Measurements from ENCODE around the gene CYTH1. TPM values are rescaled to one million over a fixed set of nuclear protein-coding genes. Genes with fewer than 3 reads are reported as not detected.

Gene CYTH1
- total RNA-seq, 1 experiment from 2014 or later: 18.9 TPM

DNA sequence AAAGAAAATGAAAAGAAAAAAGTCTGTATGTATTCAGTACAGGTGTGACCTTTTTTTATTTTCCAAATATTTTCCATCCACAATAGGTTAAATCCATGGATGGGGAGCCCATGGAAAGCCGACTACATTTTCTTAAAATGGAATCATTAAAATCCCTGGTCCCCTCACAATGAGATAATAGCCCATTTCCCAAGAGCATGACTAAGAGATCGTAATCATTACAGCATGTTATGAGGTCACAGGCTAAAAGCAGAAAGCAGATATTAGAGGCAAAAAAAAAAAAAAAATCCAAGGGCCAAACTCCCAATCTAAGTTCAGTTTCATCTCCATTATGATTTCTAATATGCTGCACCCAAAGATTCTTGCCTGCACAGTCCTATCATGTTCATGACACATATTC, 44.7 kb downstream of the CYTH1 start:
- H3K9me3 ChIP-seq (replicated peaks): no peaks in the 10 kb centered on the region
- peaks cover 25% of the 10 kb centered on the region for H3K4me1 ChIP-seq (replicated peaks)
- H3K36me3 ChIP-seq: no peaks in the 10 kb centered on the region
- H3K4me3 ChIP-seq: no peak overlapping the region
- no peak overlapping the region for H3K27ac ChIP-seq
- no peaks in the 10 kb centered on the region for H3K27me3 ChIP-seq (replicated peaks)
- DNase-seq (ENCODE audit: low read depth in 1 of 2, low spot score in 2 of 2): peak in 1 of 2 experiments; percentile 41

DNA sequence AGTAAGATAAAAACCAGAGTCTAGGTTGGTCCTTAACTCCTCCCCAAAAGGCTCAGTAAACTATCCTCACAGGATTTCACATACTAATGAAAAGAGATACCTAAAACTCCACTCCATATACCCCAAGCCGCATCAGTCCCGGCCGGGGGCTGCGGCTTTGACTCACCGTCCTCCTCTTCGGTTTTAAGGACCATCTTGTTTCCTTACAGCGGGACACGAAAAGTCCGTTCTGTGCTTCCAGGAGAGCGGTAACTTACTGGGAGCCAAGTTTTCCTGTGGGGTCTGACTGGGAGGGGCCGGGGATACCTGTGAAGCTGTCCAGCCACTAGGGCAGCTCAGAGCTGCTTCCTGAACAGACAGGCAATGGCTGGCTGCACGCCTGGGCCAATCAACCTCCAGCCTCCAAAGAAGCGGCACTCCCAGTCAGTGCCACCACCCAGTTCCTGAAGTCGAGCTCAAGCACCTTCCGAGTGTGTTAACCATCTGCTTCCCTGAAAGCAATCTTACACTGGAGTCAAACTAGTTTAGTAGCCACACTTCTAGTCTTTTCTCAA, 45.5 kb downstream of the CYTH1 start:
- Histone ChIP-seq H3K9me3 (replicated peaks) (no peaks in the 10 kb centered on the region), H3K4me1 (replicated peaks) (peaks cover 25% of the 10 kb centered on the region), H3K27ac (peak overlapping the region; percentile 7), H3K36me3 (no peaks in the 10 kb centered on the region), H3K27me3 (replicated peaks) (no peaks in the 10 kb centered on the region), H3K4me3 (no peak overlapping the region)
- no peak for DNase-seq (ENCODE audit: low read depth in 1 of 2, low spot score in 2 of 2)

DNA sequence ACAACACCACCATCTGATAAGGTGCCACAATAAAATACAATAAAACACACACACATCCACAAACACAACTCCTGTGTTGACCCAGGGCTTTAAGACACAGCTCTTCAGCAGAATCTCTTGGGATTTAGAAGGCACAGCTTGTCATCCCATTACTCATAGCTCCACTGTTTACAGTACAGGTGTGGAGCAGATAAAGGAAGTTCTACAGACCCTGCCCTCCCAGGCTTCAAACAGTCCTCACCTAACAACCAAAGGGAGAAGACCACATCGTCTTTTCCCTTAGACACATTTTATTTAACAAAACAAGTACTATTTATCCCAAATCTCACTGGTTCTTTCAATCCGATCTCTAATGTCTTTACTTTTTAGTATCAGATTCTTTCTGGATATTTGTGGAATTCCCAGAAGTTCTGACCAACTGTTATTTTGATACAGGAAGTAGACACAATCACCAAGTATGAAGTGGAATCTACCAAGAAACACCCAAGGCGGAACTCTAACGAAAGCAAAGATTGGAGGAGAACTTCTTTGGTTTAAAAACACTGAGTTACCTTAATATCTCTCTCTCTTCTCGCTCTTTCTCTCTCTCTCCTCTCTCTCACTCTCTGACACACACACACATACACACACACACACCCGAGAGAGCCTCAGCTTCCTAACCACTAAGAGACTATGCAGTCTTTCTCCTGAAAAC, 46.1 kb downstream of the CYTH1 start:
- Histone ChIP-seq H3K27ac (peak overlapping the region; percentile 7), H3K9me3 (replicated peaks) (no peaks in the 10 kb centered on the region), H3K4me1 (replicated peaks) (peaks cover 25% of the 10 kb centered on the region), H3K36me3 (no peaks in the 10 kb centered on the region), H3K27me3 (replicated peaks) (no peaks in the 10 kb centered on the region), H3K4me3 (no peak overlapping the region)
- DNase-seq (ENCODE audit: low read depth in 1 of 2, low spot score in 2 of 2): peak in 1 of 2 experiments; percentile 46

DNA sequence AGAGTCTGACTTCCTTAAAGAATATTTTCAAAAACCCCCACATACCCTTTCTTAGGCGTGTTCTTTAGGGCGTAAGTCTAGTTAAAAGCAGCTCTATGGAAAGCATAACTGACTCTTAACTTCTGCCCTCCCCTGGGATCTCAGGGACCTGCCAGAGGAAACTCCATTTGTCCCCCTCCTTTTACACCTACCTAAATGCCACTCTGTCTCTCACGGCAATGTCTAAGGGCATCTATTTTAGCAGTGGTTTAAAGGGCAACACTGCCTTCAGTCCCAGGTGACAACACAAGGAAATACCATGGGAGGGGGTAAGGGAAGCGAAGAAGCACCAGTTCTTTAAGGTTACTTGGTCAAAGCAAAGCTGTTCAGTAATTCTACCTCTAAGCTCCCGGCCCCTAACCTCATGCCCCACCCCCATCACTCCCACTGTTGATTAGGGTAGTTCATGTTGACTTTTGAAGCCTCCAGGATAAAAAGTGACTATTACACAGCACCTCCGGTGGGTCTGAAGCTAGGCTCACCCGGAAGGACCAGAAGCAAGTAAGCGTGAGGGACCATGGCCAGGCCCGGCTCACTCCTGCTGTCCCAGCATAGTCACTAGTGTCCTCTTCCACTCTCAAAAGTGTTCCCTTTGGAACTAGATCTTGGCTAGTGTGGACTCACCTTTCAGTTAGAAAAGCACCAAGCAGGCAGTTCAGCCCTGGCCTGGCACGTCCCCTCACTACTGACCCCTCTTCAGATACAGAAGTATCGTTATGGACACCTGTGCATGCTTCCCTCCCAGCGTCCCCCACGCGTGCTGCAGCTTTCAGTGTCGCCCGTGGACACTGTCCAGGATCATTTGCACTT, 47.1 kb downstream of the CYTH1 start:
- Histone ChIP-seq H3K4me1 (replicated peaks) (peaks cover 25% of the 10 kb centered on the region), H3K27me3 (replicated peaks) (no peaks in the 10 kb centered on the region), H3K4me3 (no peak overlapping the region)

DNA sequence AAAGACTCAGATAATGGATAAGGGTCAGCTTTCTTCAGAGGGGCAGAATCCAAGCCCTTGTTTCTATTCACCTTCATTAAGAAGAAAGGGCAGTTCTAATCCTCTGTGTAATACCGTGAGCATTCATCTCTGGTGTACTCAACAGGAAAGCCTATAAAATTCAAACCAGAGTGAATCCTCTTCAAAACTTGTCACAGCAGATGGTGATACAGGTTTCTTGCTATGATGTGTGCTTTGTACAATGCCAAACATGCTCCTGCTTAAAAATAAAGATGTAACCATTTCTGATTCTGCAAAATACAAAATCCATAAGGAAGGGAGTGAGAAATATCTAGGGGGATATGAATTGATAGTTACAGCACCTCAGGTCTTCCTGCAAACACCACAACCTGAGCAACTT, 49.7 kb downstream of the CYTH1 start:
- Histone ChIP-seq H3K27me3 (replicated peaks) (no peaks in the 10 kb centered on the region), H3K4me3 (no peak overlapping the region), H3K4me1 (replicated peaks) (peaks cover 23% of the 10 kb centered on the region), H3K9me3 (replicated peaks) (no peaks in the 10 kb centered on the region), H3K27ac (no peak overlapping the region), H3K36me3 (no peaks in the 10 kb centered on the region)
- no peak for DNase-seq (ENCODE audit: low read depth in 1 of 2, low spot score in 2 of 2)

More for the DNA sequence above, 47.1 kb downstream of the CYTH1 start:
- Histone ChIP-seq H3K9me3 (replicated peaks) (no peaks in the 10 kb centered on the region), H3K36me3 (no peaks in the 10 kb centered on the region), H3K27ac (no peak overlapping the region)
- no peak for DNase-seq (ENCODE audit: low read depth in 1 of 2, low spot score in 2 of 2)

DNA sequence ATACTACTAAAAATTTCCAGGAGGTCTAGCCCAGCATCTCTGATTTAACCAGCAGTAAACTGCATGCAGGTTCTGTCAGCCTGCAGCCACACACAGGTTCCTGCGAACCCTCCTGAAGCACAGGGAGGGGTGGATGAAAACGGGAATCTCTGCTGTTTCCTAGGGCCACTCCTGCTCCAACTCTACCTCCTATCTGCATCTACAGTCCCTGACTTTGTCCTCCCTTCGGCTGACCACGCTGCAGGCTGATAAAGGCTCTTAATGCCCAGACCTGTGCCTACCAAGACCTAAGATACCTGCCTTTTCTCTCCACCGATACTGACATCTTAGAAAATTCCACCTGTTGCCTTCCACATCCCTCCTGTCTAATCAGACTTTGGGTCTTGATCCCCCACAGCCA, 50.2 kb downstream of the CYTH1 start:
- DNase-seq (ENCODE audit: low read depth in 1 of 2, low spot score in 2 of 2): no peak
- H3K36me3 ChIP-seq: no peaks in the 10 kb centered on the region
- peaks cover 19% of the 10 kb centered on the region for H3K4me1 ChIP-seq (replicated peaks)
- no peak overlapping the region for H3K4me3 ChIP-seq
- H3K27me3 ChIP-seq (replicated peaks): no peaks in the 10 kb centered on the region
- no peaks in the 10 kb centered on the region for H3K9me3 ChIP-seq (replicated peaks)
- H3K27ac ChIP-seq: no peak overlapping the region

DNA sequence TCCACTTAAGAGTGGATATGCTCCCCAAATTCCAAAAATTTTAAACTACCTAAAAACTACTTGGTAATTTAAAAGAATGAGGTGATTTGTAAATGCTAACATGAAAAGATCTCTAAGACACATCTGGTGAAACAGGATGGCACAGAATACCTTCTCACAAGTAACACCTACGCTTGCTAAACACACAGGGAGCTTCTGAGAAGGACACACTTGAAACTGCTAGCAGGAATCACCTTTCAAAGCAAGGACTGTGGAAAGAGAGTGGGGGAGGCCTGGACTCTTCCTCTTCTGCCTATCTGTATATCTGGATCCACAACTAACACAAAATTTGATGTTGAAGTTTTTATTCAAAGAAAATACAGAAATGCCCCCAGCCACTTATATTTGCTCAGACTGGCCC, 52.4 kb downstream of the CYTH1 start:
- H3K4me3 ChIP-seq: no peak overlapping the region
- peaks cover 11% of the 10 kb centered on the region for H3K4me1 ChIP-seq (replicated peaks)
- H3K27ac ChIP-seq: no peak overlapping the region
- H3K27me3 ChIP-seq (replicated peaks): no peaks in the 10 kb centered on the region
- H3K9me3 ChIP-seq (replicated peaks): no peaks in the 10 kb centered on the region
- no peaks in the 10 kb centered on the region for H3K36me3 ChIP-seq
- no peak for DNase-seq (ENCODE audit: low read depth in 1 of 2, low spot score in 2 of 2)

DNA sequence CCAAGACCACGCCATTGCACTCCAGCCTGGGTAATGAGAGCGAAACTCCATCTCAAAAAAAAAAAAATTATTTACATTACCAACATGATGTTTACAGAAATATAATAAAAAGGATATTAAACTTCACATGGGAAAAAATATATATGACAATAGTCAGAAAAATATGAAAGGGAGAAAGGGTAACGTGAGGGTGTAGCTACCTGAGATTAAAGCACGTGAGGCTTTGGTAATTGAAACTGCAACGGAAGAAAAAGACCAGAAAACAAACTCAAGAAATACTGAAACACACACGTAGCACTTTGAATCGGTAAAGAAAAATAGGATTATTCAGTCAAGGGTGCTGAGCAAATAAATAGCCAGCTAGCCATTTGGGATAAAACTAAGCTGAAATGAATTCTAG, 53.6 kb downstream of the CYTH1 start:
- Histone ChIP-seq H3K27ac (no peak overlapping the region), H3K4me3 (no peak overlapping the region), H3K9me3 (replicated peaks) (no peaks in the 10 kb centered on the region), H3K27me3 (replicated peaks) (no peaks in the 10 kb centered on the region), H3K4me1 (replicated peaks) (peaks cover 22% of the 10 kb centered on the region), H3K36me3 (no peaks in the 10 kb centered on the region)
- DNase-seq (ENCODE audit: low read depth in 1 of 2, low spot score in 2 of 2): no peak

DNA sequence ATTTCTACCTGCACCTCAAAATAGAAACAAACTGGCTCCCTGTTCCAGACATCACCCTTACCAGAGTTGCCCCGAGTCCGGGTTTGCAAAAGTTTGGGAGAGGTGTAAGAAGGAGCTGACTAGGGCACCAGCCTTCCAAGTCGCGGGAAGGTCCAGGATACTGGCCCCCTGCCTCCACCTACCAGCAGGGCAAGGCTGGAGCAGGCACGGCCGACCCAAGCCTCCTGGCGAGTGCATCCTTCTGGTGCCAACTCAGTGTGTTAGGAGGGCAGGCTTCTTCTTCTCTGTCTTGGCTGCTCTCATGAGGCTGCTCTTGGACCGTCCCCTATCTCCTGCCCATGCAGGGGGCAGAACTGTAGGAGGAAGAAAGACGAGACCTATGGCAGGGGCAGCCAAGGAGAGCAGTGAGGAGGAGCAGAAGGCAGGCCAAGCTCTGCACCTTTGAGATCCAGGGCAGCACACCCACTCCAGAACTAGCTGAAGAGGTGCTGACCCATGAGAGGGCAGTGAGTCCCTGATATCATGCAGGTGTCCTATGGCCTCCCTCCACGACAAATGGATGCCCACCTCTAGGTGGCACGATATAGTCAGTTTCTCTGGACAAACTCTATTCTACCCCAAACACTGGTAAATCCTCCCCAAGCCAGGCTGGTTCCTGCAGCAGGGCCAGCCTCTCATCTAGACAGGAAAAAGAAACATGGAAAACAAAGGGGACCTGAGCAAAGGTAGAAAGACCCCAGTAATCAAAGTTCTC, 54.4 kb downstream of the CYTH1 start:
- H3K9me3 ChIP-seq (replicated peaks): no peaks in the 10 kb centered on the region
- no peaks in the 10 kb centered on the region for H3K27me3 ChIP-seq (replicated peaks)
- DNase-seq (ENCODE audit: low read depth in 1 of 2, low spot score in 2 of 2): no peak
- H3K4me1 ChIP-seq (replicated peaks): peaks cover 25% of the 10 kb centered on the region
- no peak overlapping the region for H3K4me3 ChIP-seq
- H3K27ac ChIP-seq: no peak overlapping the region
- H3K36me3 ChIP-seq: no peaks in the 10 kb centered on the region

DNA sequence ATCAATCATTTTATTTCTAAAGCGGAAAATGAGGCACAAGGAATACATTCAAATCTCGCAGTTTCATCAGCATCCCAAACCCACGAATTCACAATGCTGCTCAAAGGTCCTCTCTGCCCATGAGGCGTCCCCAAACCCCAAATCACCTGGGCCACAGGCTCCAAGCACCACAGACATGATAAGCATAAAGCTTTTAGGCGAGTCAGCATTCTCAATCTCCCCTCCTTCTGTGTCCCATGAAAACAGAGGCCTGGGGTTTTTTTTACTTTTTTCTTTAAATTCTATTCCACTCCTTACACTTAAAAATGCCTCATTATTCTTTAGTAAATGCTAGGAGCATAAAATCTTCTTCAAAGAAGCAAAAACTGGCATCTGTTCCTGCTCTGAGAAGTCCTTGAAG, 55.0 kb downstream of the CYTH1 start:
- peaks cover 28% of the 10 kb centered on the region for H3K4me1 ChIP-seq (replicated peaks)
- DNase-seq (ENCODE audit: low read depth in 1 of 2, low spot score in 2 of 2): no peak
- no peak overlapping the region for H3K4me3 ChIP-seq
- no peaks in the 10 kb centered on the region for H3K9me3 ChIP-seq (replicated peaks)
- H3K36me3 ChIP-seq: no peaks in the 10 kb centered on the region
- H3K27me3 ChIP-seq (replicated peaks): no peaks in the 10 kb centered on the region
- H3K27ac ChIP-seq: no peak overlapping the region

DNA sequence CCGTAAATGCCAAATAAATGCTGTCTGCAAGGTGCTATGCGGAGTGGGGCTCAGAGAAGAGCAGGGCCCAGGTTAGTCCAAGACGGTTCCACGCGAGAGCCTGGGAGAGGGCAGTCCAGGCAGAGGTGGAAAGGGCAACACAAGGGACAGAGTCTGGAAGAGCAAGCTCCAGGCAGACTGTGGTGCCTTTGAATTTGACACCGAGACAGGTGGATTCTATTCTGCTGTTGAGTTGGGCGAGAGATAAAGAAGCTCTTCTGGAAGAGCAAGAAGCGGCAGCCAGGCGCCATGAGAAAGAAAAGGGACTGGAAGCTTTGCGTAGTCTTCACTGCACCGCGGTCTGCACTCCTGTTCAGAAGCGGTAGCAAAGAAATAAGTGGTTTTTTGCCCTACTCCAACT, 55.6 kb downstream of the CYTH1 start:
- no peak overlapping the region for H3K27ac ChIP-seq
- no peak for DNase-seq (ENCODE audit: low read depth in 1 of 2, low spot score in 2 of 2)
- H3K4me3 ChIP-seq: no peak overlapping the region
- peaks cover 28% of the 10 kb centered on the region for H3K4me1 ChIP-seq (replicated peaks)
- H3K27me3 ChIP-seq (replicated peaks): no peaks in the 10 kb centered on the region
- no peaks in the 10 kb centered on the region for H3K36me3 ChIP-seq
- no peaks in the 10 kb centered on the region for H3K9me3 ChIP-seq (replicated peaks)

DNA sequence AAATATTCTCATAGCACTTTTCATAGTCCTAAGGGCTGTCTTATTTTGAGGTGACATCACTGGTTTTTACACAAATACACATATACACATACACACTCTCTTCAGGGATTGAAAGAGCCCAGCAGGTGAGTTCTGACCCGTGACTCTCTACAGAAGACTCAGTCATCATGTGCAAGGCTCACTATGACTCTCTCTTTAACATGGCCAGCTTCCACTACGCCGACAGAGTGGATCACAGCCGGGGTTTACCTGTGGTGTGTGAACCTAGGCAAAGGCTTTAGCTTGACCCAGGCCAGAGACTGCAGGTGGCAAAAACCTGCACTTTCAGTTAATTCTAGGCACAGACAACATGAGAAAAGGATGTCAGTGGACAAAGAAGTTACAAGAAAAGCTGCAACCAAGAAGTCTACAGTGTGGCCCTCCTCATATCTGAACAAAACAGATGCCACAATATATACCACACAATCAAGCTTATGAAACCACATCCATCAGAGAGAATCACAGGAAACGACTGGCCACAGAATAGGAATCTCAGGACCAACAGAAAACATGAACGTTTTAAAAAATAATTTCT, 56.5 kb downstream of the CYTH1 start:
- no peak for DNase-seq (ENCODE audit: low read depth in 1 of 2, low spot score in 2 of 2)
- Histone ChIP-seq H3K4me1 (replicated peaks) (peaks cover 28% of the 10 kb centered on the region), H3K9me3 (replicated peaks) (no peaks in the 10 kb centered on the region), H3K27me3 (replicated peaks) (no peaks in the 10 kb centered on the region), H3K27ac (no peak overlapping the region), H3K36me3 (no peaks in the 10 kb centered on the region), H3K4me3 (no peak overlapping the region)

DNA sequence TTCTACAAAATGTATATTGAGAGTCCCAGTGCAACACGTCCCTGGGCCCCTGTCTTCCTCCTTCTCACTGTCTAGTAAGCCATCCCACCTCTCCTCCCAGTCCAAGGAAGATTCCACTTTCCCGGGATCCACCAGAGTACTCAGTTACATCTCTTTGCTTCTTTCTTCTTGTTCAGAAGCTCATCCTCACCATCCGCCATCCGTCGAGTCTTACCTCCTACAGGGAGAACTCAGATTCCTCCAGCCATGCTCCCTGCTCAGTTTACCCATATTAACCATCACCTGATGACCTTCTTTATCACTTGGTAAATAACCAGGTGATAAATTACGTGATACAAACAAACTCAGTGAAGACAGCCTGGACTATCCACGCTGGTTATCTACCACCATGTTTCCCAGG, 57.1 kb downstream of the CYTH1 start:
- H3K9me3 ChIP-seq (replicated peaks): no peaks in the 10 kb centered on the region
- no peak for DNase-seq (ENCODE audit: low read depth in 1 of 2, low spot score in 2 of 2)
- no peak overlapping the region for H3K27ac ChIP-seq
- peaks cover 28% of the 10 kb centered on the region for H3K4me1 ChIP-seq (replicated peaks)
- no peaks in the 10 kb centered on the region for H3K27me3 ChIP-seq (replicated peaks)
- H3K36me3 ChIP-seq: no peaks in the 10 kb centered on the region
- no peak overlapping the region for H3K4me3 ChIP-seq
